ENCODE data around the gene ECT2. TPM values are rescaled to one million over a fixed set of nuclear protein-coding genes. Genes with fewer than 3 reads are reported as not detected.
"Not testable (repeated sequence)": the region's sequence is repeated elsewhere in the genome, so short reads cannot be mapped to it uniquely, and the experiment has no call there.

Gene ECT2
- total and polyA plus RNA-seq, 9 donors: 1.5 to 11.7 (median 2.2) TPM

DNA sequence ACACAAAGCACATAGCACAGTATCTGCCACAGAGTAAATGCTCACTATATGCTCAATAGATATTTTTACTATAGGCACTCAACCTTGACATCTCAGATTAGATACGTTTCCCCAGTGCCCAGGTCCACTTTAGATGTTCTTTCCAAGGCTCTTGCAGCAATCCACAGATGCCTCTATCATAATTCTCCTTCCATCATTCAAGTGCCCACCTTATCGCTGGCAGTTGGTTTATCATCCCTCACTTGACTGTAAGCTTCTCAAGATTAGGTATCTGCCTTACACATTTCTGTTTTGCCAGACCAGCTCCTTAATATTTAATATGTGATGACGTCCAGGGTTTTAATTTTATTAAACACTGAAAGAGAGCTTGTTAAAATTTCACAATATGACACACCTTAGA lies 48.3 kb upstream of the ECT2 start:
- no peak overlapping the region for H3K4me3 ChIP-seq
- intact Hi-C loops (cut with DNase I): no loop called here
- H3K4me1 ChIP-seq (ENCODE audit: insufficient read depth): no peaks in the 10 kb centered on the region
- no peak overlapping the region for H3K27ac ChIP-seq
- no peak for TF ChIP-seq POLR2A (IDR thresholded peaks at IDR 0.05)
- TF ChIP-seq, protein P1, sequence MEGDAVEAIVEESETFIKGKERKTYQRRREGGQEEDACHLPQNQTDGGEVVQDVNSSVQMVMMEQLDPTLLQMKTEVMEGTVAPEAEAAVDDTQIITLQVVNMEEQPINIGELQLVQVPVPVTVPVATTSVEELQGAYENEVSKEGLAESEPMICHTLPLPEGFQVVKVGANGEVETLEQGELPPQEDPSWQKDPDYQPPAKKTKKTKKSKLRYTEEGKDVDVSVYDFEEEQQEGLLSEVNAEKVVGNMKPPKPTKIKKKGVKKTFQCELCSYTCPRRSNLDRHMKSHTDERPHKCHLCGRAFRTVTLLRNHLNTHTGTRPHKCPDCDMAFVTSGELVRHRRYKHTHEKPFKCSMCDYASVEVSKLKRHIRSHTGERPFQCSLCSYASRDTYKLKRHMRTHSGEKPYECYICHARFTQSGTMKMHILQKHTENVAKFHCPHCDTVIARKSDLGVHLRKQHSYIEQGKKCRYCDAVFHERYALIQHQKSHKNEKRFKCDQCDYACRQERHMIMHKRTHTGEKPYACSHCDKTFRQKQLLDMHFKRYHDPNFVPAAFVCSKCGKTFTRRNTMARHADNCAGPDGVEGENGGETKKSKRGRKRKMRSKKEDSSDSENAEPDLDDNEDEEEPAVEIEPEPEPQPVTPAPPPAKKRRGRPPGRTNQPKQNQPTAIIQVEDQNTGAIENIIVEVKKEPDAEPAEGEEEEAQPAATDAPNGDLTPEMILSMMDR (IDR thresholded peaks at IDR 0.05): no peak
- TF ChIP-seq EP300 (IDR thresholded peaks at IDR 0.05): no peak
- no peaks in the 10 kb centered on the region for H3K27me3 ChIP-seq
- no peaks in the 10 kb centered on the region for H3K36me3 ChIP-seq
- DNase-seq: no peak
- WGBS, 3 donors: 85 to 89% (median 87%) methylated on average over 3 of the region's 3 CpGs
- no peaks in the 10 kb centered on the region for H3K9me3 ChIP-seq

- H3K9me3 ChIP-seq; H3K27me3 ChIP-seq; H3K4me1 ChIP-seq (ENCODE audit: insufficient read depth); intact Hi-C loops (cut with DNase I); H3K4me3 ChIP-seq; H3K36me3 ChIP-seq; DNase-seq; H3K27ac ChIP-seq: not testable (repeated sequence)
- 85 to 88% (median 86%) methylated on average over 3 of the region's 3 CpGs for WGBS, 3 donors
Observed at GRCh38 chr3:172702731-172703130, 47.8 kb upstream of the ECT2 start.

DNA sequence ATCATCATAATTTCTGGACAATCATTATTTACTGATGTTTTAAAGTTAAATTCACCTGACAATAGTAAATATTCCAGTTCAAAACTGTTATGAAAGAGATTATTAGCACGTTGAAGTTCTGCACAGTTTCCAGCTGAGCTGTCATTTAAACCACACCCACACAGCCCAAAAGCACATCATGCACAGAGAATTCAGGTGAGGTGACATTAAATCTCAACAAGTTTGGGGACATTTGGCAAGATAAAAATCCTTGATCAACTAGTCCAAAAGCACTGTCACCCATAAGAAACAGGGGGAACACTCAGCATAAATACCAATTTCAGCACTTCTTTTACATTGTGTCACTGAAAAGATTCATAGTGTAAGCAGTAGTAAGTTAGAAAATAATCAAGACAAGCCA lies 46.5 kb upstream of the ECT2 start:
- no peak overlapping the region for H3K27ac ChIP-seq
- H3K36me3 ChIP-seq: no peaks in the 10 kb centered on the region
- no peak for DNase-seq
- H3K9me3 ChIP-seq: no peaks in the 10 kb centered on the region
- no peaks in the 10 kb centered on the region for H3K27me3 ChIP-seq
- H3K4me3 ChIP-seq: no peak overlapping the region
- H3K4me1 ChIP-seq (ENCODE audit: insufficient read depth): peaks cover 1% of the 10 kb centered on the region
- intact Hi-C loops (cut with DNase I): no loop called here
- TF ChIP-seq, protein P1 (IDR thresholded peaks at IDR 0.05): no peak
- TF ChIP-seq POLR2A (IDR thresholded peaks at IDR 0.05) (no peak), EP300 (IDR thresholded peaks at IDR 0.05) (no peak)
- 17 to 24% (median 18%) methylated on average over 1 of the region's 1 CpG for WGBS, 3 donors

DNA sequence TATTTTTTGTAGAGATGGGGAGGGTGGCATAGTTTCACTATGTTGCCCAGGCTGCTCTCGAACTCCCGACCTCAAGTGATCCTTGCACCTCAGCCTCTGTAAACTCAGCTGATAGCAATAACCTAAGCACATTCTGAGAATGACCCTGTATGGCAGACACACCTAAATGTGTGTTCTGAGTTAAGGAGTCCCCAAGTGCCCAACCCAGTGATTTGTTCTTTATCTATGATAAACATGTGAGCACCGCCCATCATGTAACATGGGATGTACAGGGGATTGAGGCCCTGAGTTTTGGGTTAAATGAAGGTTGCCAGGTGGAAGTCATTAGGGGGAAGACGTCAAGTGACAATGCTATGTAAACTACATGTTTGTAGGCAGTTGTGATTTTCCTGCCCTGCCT lies 45.4 kb upstream of the ECT2 start:
- H3K9me3 ChIP-seq: no peaks in the 10 kb centered on the region
- intact Hi-C loops (cut with DNase I): no loop called here
- TF ChIP-seq POLR2A (IDR thresholded peaks at IDR 0.05): no peak
- TF ChIP-seq EP300 (IDR thresholded peaks at IDR 0.05): no peak
- TF ChIP-seq, protein P1 (IDR thresholded peaks at IDR 0.05): no peak
- H3K36me3 ChIP-seq: no peaks in the 10 kb centered on the region
- no peaks in the 10 kb centered on the region for H3K27me3 ChIP-seq
- H3K27ac ChIP-seq: no peak overlapping the region
- no peak overlapping the region for H3K4me3 ChIP-seq
- DNase-seq: no peak
- WGBS, 3 donors: 82 to 89% (median 84%) methylated on average over 4 of the region's 4 CpGs
- H3K4me1 ChIP-seq (ENCODE audit: insufficient read depth): peaks cover 1% of the 10 kb centered on the region

GRCh38 chr3:172707030-172707429 lies 43.5 kb upstream of the ECT2 start:
- Histone ChIP-seq H3K4me3 (no peak overlapping the region), H3K4me1 (ENCODE audit: insufficient read depth) (peaks cover 3% of the 10 kb centered on the region), H3K9me3 (no peaks in the 10 kb centered on the region), H3K27me3 (no peaks in the 10 kb centered on the region), H3K36me3 (no peaks in the 10 kb centered on the region), H3K27ac (no peak overlapping the region)
- WGBS, 3 donors: 80 to 89% (median 85%) methylated on average over 2 of the region's 2 CpGs
- TF ChIP-seq, protein P1 (IDR thresholded peaks at IDR 0.05): no peak
- TF ChIP-seq POLR2A (IDR thresholded peaks at IDR 0.05): no peak
- TF ChIP-seq EP300 (IDR thresholded peaks at IDR 0.05): no peak
- DNase-seq: no peak
- intact Hi-C loops (cut with DNase I): no loop called here

Measured in ovary (tissue), 9 donors.